ENCODE data around the gene ZC3HAV1. TPM values are rescaled to one million over a fixed set of nuclear protein-coding genes. Genes with fewer than 3 reads are reported as not detected.
"Not testable (repeated sequence)": the region's sequence is repeated elsewhere in the genome, so short reads cannot be mapped to it uniquely, and the experiment has no call there.

ZC3HAV1 gene
- total RNA-seq, 2 experiments from 2014 or later = 125 to 139 TPM

GRCh38 chr7:139035586-139036353, 73.8 kb downstream of the ZC3HAV1 start, which contains the start of gene ZC3HAV1L:
Gene ZC3HAV1L, minus strand, starts transcription at chr7:139036042. Its CDS starts 25 bp downstream, at chr7:139036017.
- DNase-seq = peak; percentile 66
- Mint-ChIP-seq H3K9me3 (ENCODE audit: low read depth) (no peaks in the 10 kb centered on the region), H3K36me3 (peaks cover 22% of the 10 kb centered on the region), H3K4me1 (peaks cover 32% of the 10 kb centered on the region), H3K27me3 (peaks cover 7% of the 10 kb centered on the region), H3K4me3 (peak within 1 kb of the TSS; percentile 75), H3K27ac (peak within 1 kb of the TSS; percentile 77)
- peak; percentile 87 for ATAC-seq
- CTCF ChIA-PET = interaction anchor here (0.7 to 2.1 kb wide), 7 partner anchors 9 to 149 kb away, joined by 3 to 12 read pairs (median 3); no protein-coding TSS in a partner anchor

GRCh38 chr7:139034855-139035585, 74.5 kb downstream of the ZC3HAV1 start:
- Mint-ChIP-seq H3K27ac (peak overlapping the region; percentile 77), H3K4me1 (peaks cover 31% of the 10 kb centered on the region), H3K4me3 (peak overlapping the region; percentile 75), H3K9me3 (ENCODE audit: low read depth) (no peaks in the 10 kb centered on the region), H3K27me3 (peaks cover 7% of the 10 kb centered on the region), H3K36me3 (peaks cover 24% of the 10 kb centered on the region)
- ATAC-seq (peak; percentile 52), DNase-seq (peak; percentile 61)
- CTCF ChIA-PET = interaction anchor here (0.7 to 2.1 kb wide), 7 partner anchors 9 to 149 kb away, joined by 3 to 12 read pairs (median 6); no protein-coding TSS in a partner anchor

GRCh38 chr7:139034336-139034735, 75.2 kb downstream of the ZC3HAV1 start:
- peaks cover 31% of the 10 kb centered on the region for H3K4me1 Mint-ChIP-seq
- peaks cover 7% of the 10 kb centered on the region for H3K27me3 Mint-ChIP-seq
- ATAC-seq (no peak), DNase-seq (no peak)
- CTCF ChIA-PET = interaction anchor here (1.0 to 2.1 kb wide), 6 partner anchors 9 to 148 kb away, joined by 3 to 12 read pairs (median 8); no protein-coding TSS in a partner anchor
- H3K27ac Mint-ChIP-seq = peak overlapping the region; percentile 77
- H3K36me3 Mint-ChIP-seq = peaks cover 30% of the 10 kb centered on the region
- no peaks in the 10 kb centered on the region for H3K9me3 Mint-ChIP-seq (ENCODE audit: low read depth)
- peak overlapping the region; percentile 75 for H3K4me3 Mint-ChIP-seq

- Mint-ChIP-seq H3K9me3 (ENCODE audit: low read depth) (no peaks in the 10 kb centered on the region), H3K27ac (no peak overlapping the region), H3K4me3 (peak overlapping the region; percentile 75), H3K36me3 (peaks cover 34% of the 10 kb centered on the region), H3K4me1 (peaks cover 31% of the 10 kb centered on the region), H3K27me3 (peaks cover 4% of the 10 kb centered on the region)
- CTCF ChIA-PET = interaction anchor here (1.0 to 2.0 kb wide), 5 partner anchors 8 to 44 kb away, joined by 3 to 9 read pairs (median 6); no protein-coding TSS in a partner anchor
- ATAC-seq (no peak), DNase-seq (no peak)
These were observed 76.0 kb downstream of the ZC3HAV1 start for GRCh38 chr7:139033346-139034114.

GRCh38 chr7:139032473-139032872, 77.0 kb downstream of the ZC3HAV1 start:
- Mint-ChIP-seq H3K36me3 (peaks cover 40% of the 10 kb centered on the region), H3K27ac (no peak overlapping the region), H3K27me3 (no peaks in the 10 kb centered on the region), H3K4me3 (no peak overlapping the region), H3K9me3 (ENCODE audit: low read depth) (no peaks in the 10 kb centered on the region), H3K4me1 (peaks cover 28% of the 10 kb centered on the region)
- ATAC-seq (no peak), DNase-seq (no peak)
- CTCF ChIA-PET = interaction anchor here (2.0 kb wide), 1 partner anchor 42 kb away, joined by 6 read pairs; no protein-coding TSS in a partner anchor

GRCh38 chr7:139029353-139029752, 80.2 kb downstream of the ZC3HAV1 start:
- ATAC-seq (no peak), DNase-seq (no peak)
- no peak overlapping the region for H3K4me3 Mint-ChIP-seq
- H3K4me1 Mint-ChIP-seq = peaks cover 13% of the 10 kb centered on the region
- CTCF ChIA-PET = no interaction called here
- H3K27me3 Mint-ChIP-seq = no peaks in the 10 kb centered on the region
- no peaks in the 10 kb centered on the region for H3K9me3 Mint-ChIP-seq (ENCODE audit: low read depth)
- no peak overlapping the region for H3K27ac Mint-ChIP-seq
- peaks cover 56% of the 10 kb centered on the region for H3K36me3 Mint-ChIP-seq

GRCh38 chr7:139026551-139026950, 83.0 kb downstream of the ZC3HAV1 start:
- no peaks in the 10 kb centered on the region for H3K9me3 Mint-ChIP-seq (ENCODE audit: low read depth)
- H3K36me3 Mint-ChIP-seq = peaks cover 52% of the 10 kb centered on the region
- CTCF ChIA-PET = interaction anchor here (2.7 kb wide), 1 partner anchor 8 kb away, joined by 9 read pairs; no protein-coding TSS in a partner anchor
- ATAC-seq = no peak
- peaks cover 2% of the 10 kb centered on the region for H3K4me1 Mint-ChIP-seq
- H3K4me3 Mint-ChIP-seq = no peak overlapping the region
- no peak overlapping the region for H3K27ac Mint-ChIP-seq
- no peaks in the 10 kb centered on the region for H3K27me3 Mint-ChIP-seq
- DNase-seq = no peak

- not testable (repeated sequence) for ATAC-seq
- CTCF ChIA-PET = interaction anchor here (2.7 kb wide), 1 partner anchor 9 kb away, joined by 9 read pairs; no protein-coding TSS in a partner anchor
These were observed 83.7 kb downstream of the ZC3HAV1 start for GRCh38 chr7:139025861-139026260.

GRCh38 chr7:139023076-139023475, 86.4 kb downstream of the ZC3HAV1 start:
- H3K27ac Mint-ChIP-seq = no peak overlapping the region
- CTCF ChIA-PET = interaction anchor here (0.7 to 1.6 kb wide), 2 partner anchors 52 to 309 kb away, joined by 4 to 5 read pairs; no protein-coding TSS in a partner anchor
- no peak overlapping the region for H3K4me3 Mint-ChIP-seq
- peaks cover 3% of the 10 kb centered on the region for H3K4me1 Mint-ChIP-seq
- no peak for DNase-seq
- no peaks in the 10 kb centered on the region for H3K9me3 Mint-ChIP-seq (ENCODE audit: low read depth)
- H3K36me3 Mint-ChIP-seq = peaks cover 34% of the 10 kb centered on the region
- no peak for ATAC-seq
- H3K27me3 Mint-ChIP-seq = no peaks in the 10 kb centered on the region

More at GRCh38 chr7:139025861-139026260, 83.7 kb downstream of the ZC3HAV1 start:
- not testable (repeated sequence) for H3K9me3 Mint-ChIP-seq (ENCODE audit: low read depth); H3K27ac Mint-ChIP-seq; H3K27me3 Mint-ChIP-seq; H3K4me1 Mint-ChIP-seq; H3K4me3 Mint-ChIP-seq; DNase-seq
- H3K36me3 Mint-ChIP-seq = peaks cover 47% of the 10 kb centered on the region

GRCh38 chr7:139022286-139022685, 87.2 kb downstream of the ZC3HAV1 start:
- Mint-ChIP-seq H3K4me3 (no peak overlapping the region), H3K27me3 (no peaks in the 10 kb centered on the region), H3K9me3 (ENCODE audit: low read depth) (no peaks in the 10 kb centered on the region), H3K4me1 (peaks cover 5% of the 10 kb centered on the region), H3K36me3 (peaks cover 29% of the 10 kb centered on the region), H3K27ac (no peak overlapping the region)
- DNase-seq (no peak), ATAC-seq (no peak)
- CTCF ChIA-PET = interaction anchor here (0.7 to 1.6 kb wide), 3 partner anchors 28 to 310 kb away, joined by 4 to 5 read pairs (median 4); no protein-coding TSS in a partner anchor

- ATAC-seq (no peak), DNase-seq (no peak)
- H3K27ac Mint-ChIP-seq = no peak overlapping the region
- no peak overlapping the region for H3K4me3 Mint-ChIP-seq
- CTCF ChIA-PET = interaction anchor here (1.2 to 3.0 kb wide), 8 partner anchors 27 to 135 kb away, joined by 3 to 23 read pairs (median 4); no protein-coding TSS in a partner anchor
- H3K36me3 Mint-ChIP-seq = peaks cover 15% of the 10 kb centered on the region
- H3K4me1 Mint-ChIP-seq = peaks cover 7% of the 10 kb centered on the region
- H3K9me3 Mint-ChIP-seq (ENCODE audit: low read depth) = no peaks in the 10 kb centered on the region
- H3K27me3 Mint-ChIP-seq = peaks cover 14% of the 10 kb centered on the region
These were observed 90.6 kb downstream of the ZC3HAV1 start for GRCh38 chr7:139018910-139019309.

- ATAC-seq = peak; percentile 96
- no peak overlapping the region for H3K27ac Mint-ChIP-seq
- no peaks in the 10 kb centered on the region for H3K9me3 Mint-ChIP-seq (ENCODE audit: low read depth)
- no peak overlapping the region for H3K4me3 Mint-ChIP-seq
- DNase-seq = peak; percentile 77
- H3K4me1 Mint-ChIP-seq = peaks cover 7% of the 10 kb centered on the region
- H3K36me3 Mint-ChIP-seq = peaks cover 3% of the 10 kb centered on the region
- H3K27me3 Mint-ChIP-seq = peaks cover 22% of the 10 kb centered on the region
- CTCF ChIA-PET = interaction anchor here (0.7 to 3.0 kb wide), 26 partner anchors 11 to 222 kb away, joined by 3 to 23 read pairs (median 4); partner anchors contain the start of gene KIAA1549
These were observed 92.5 kb downstream of the ZC3HAV1 start for GRCh38 chr7:139016931-139017511.

All from activated CD8-positive, alpha-beta memory T cell treated with anti-CD3 and anti-CD28 coated beads, Interleukin-2, amount 10 ng/mL, durations not matched to agents 7 days and 5 days (primary cell).